Measurements from ENCODE around the gene ARFGEF2. TPM values are rescaled to one million over a fixed set of nuclear protein-coding genes. Genes with fewer than 3 reads are reported as not detected.

Gene ARFGEF2
- total and polyA plus RNA-seq, 2 of the 4 experiments (the other 2 are of a cell fraction): 10.3 to 39.1 TPM

DNA sequence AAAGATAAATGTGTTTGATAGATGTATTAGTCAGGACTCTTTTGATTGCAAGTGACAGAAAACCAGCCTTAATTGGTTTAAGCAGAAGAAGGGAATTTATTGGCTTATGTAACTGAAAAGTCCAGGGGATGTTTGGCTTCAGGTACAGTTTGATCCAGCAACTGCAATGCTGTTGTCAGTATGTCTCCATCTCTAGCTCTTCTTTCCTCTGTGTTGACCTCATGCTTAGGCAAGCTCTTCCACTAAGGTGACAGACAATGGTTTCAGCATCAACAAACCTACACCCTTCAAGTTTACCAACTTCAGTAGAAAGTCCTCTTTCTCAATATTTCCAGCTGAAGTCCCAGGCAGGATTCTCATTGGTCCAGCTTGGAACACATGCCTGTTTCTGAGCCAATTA lies 28.1 kb upstream of the ARFGEF2 start:
- H4K8ac ChIP-seq (ENCODE audit: low read depth in 2 of 2, low read length in 2 of 2): no peak overlapping the region
- H2AK5ac ChIP-seq (ENCODE audit: low read depth, low read length): no peak overlapping the region
- ATAC-seq (ENCODE audit: low read depth) (no peak), DNase-seq (no peak)
- no peak overlapping the region for H3K23ac ChIP-seq (ENCODE audit: low read depth, low read length)
- peaks cover 7% of the 10 kb centered on the region; the same call in 1 of the 2 replicates for H3K9me1 ChIP-seq (ENCODE audit: insufficient read depth, low read length)
- TF ChIP-seq POLR2A (IDR thresholded peaks at IDR 0.05; ENCODE audit: low read depth, low read length) (no peak), FOS (IDR thresholded peaks at IDR 0.05; ENCODE audit: low read depth, low read length) (no peak), ELK1 (IDR thresholded peaks at IDR 0.05; ENCODE audit: borderline replicate concordance, low read depth, low read length) (no peak)
- TF ChIP-seq, protein P1, sequence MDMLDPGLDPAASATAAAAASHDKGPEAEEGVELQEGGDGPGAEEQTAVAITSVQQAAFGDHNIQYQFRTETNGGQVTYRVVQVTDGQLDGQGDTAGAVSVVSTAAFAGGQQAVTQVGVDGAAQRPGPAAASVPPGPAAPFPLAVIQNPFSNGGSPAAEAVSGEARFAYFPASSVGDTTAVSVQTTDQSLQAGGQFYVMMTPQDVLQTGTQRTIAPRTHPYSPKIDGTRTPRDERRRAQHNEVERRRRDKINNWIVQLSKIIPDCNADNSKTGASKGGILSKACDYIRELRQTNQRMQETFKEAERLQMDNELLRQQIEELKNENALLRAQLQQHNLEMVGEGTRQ (IDR thresholded peaks at IDR 0.05; ENCODE audit: low read depth, low read length): no peak
- peaks cover 11% of the 10 kb centered on the region for H3K9me3 ChIP-seq (ENCODE audit: control insufficient read depth, insufficient read depth, low read length)
- intact Hi-C loops (cut with micrococcal nuclease) (no loop called here), dilution Hi-C loops (cut with HindIII; ENCODE audit: low sequenced_read_pairs, unreplicated experiment) (no loop called here), in situ Hi-C loops (cut with MboI; ENCODE audit: low sequenced_read_pairs) (loop anchor here (25.0 kb wide), 1 partner anchor 106 kb away; no protein-coding TSS in a partner anchor)
- H3K4me2 ChIP-seq (ENCODE audit: low read depth, low read length): no peak overlapping the region
- H3K4ac ChIP-seq (ENCODE audit: low read depth, low read length): no peak overlapping the region
- H2BK20ac ChIP-seq (ENCODE audit: low read depth, low read length): no peak overlapping the region
- no peak overlapping the region for H2AK9ac ChIP-seq (replicated peaks; ENCODE audit: low read depth, low read length, poor library complexity)
- H3K36me3 ChIP-seq (ENCODE audit: control insufficient read depth, insufficient read depth, low read length): no peaks in the 10 kb centered on the region
- H2BK15ac ChIP-seq (ENCODE audit: low read depth, low read length): no peak overlapping the region
- no peak overlapping the region for H3K9ac ChIP-seq (ENCODE audit: low read depth, low read length)
- H2AFZ ChIP-seq (replicated peaks; ENCODE audit: low read length, poor library complexity): no peak overlapping the region
- H3K18ac ChIP-seq (ENCODE audit: low read depth, low read length): no peak overlapping the region
- CTCF ChIA-PET: no interaction called here
- no peaks in the 10 kb centered on the region for H3K79me1 ChIP-seq (ENCODE audit: low read depth in 1 of 2, low read length in 2 of 2)
- H3K4me1 ChIP-seq (ENCODE audit: control insufficient read depth, insufficient read depth, low read length): peaks cover 5% of the 10 kb centered on the region; the same call in 1 of the 2 replicates
- H2BK120ac ChIP-seq (ENCODE audit: low read depth, low read length): no peak overlapping the region
- no peak overlapping the region for H3K4me3 ChIP-seq (ENCODE audit: insufficient read depth, low read depth, low read length)
- no peak overlapping the region for H3K14ac ChIP-seq (replicated peaks; ENCODE audit: low read depth, low read length)
- H3K27me3 ChIP-seq (ENCODE audit: control insufficient read depth, insufficient read depth, low read length): peaks cover 15% of the 10 kb centered on the region
- no peak overlapping the region for H3K27ac ChIP-seq (ENCODE audit: insufficient read depth, low read length)
- H4K91ac ChIP-seq (ENCODE audit: insufficient read depth, low read depth, low read length): no peak overlapping the region
- H4K5ac ChIP-seq (ENCODE audit: low read depth, low read length): no peak overlapping the region
- H4K20me1 ChIP-seq (ENCODE audit: insufficient read depth, low read length): peaks cover 4% of the 10 kb centered on the region; the same call in 1 of the 2 replicates
- no TSS peak for BruUV-seq (replicated peaks)
- POLR2A ChIA-PET (ENCODE audit: unreplicated experiment): no interaction called here
- H2BK5ac ChIP-seq (ENCODE audit: low read depth, low read length, poor library complexity, severe bottlenecking): no peak overlapping the region
- H3K56ac ChIP-seq (ENCODE audit: extremely low read depth, insufficient read depth, low read length): no peak overlapping the region

Measured in IMR-90 (cell line).